ENCODE data around the gene AKT3.
"Not testable (repeated sequence)": the region's sequence is repeated elsewhere in the genome, so short reads cannot be mapped to it uniquely, and the experiment has no call there.

The AKT3 gene

GRCh38 chr1:243791586-243792267, 58.3 kb downstream of the AKT3 start:
- no peak for TF ChIP-seq CTCF (IDR thresholded peaks at IDR 0.05; ENCODE audit: low read length, missing control alignments)

GRCh38 chr1:243790404-243790803, 59.6 kb downstream of the AKT3 start:
- TF ChIP-seq CTCF (IDR thresholded peaks at IDR 0.05; ENCODE audit: low read length, missing control alignments): no peak
- no peak overlapping the region for H3K4me3 ChIP-seq (replicated peaks; ENCODE audit: low read depth, low read length)

More at GRCh38 chr1:243791586-243792267, 58.3 kb downstream of the AKT3 start:
- no peak overlapping the region for H3K4me3 ChIP-seq (replicated peaks; ENCODE audit: low read depth, low read length)
- DNase-seq (ENCODE audit: low read depth): peak; percentile 14

GRCh38 chr1:243786531-243786930, 63.5 kb downstream of the AKT3 start:
- DNase-seq (ENCODE audit: low read depth): no peak
- no peak for TF ChIP-seq CTCF (IDR thresholded peaks at IDR 0.05; ENCODE audit: low read length, missing control alignments)
- no peak overlapping the region for H3K4me3 ChIP-seq (replicated peaks; ENCODE audit: low read depth, low read length)

More at GRCh38 chr1:243790404-243790803, 59.6 kb downstream of the AKT3 start:
- no peak for DNase-seq (ENCODE audit: low read depth)

GRCh38 chr1:243784506-243784905, 65.5 kb downstream of the AKT3 start:
- no peak for DNase-seq (ENCODE audit: low read depth)
- no peak for TF ChIP-seq CTCF (IDR thresholded peaks at IDR 0.05; ENCODE audit: low read length, missing control alignments)
- H3K4me3 ChIP-seq (replicated peaks; ENCODE audit: low read depth, low read length): no peak overlapping the region

- no peak overlapping the region for H3K4me3 ChIP-seq (replicated peaks; ENCODE audit: low read depth, low read length)
- DNase-seq (ENCODE audit: low read depth): no peak
- no peak for TF ChIP-seq CTCF (IDR thresholded peaks at IDR 0.05; ENCODE audit: low read length, missing control alignments)
Observed at GRCh38 chr1:243783714-243784113, 66.3 kb downstream of the AKT3 start.

GRCh38 chr1:243772361-243773050, 77.5 kb downstream of the AKT3 start:
- H3K4me3 ChIP-seq (replicated peaks; ENCODE audit: low read depth, low read length); DNase-seq (ENCODE audit: low read depth): not testable (repeated sequence)

- no peak for DNase-seq (ENCODE audit: low read depth)
- no peak for TF ChIP-seq CTCF (IDR thresholded peaks at IDR 0.05; ENCODE audit: low read length, missing control alignments)
- H3K4me3 ChIP-seq (replicated peaks; ENCODE audit: low read depth, low read length): no peak overlapping the region
Observed at GRCh38 chr1:243770860-243771259, 79.2 kb downstream of the AKT3 start.
